Adrenal gland (tissue), 12 donors: ENCODE measurements around the gene HES6. TPM values are rescaled to one million over a fixed set of nuclear protein-coding genes. Genes with fewer than 3 reads are reported as not detected.

ENCODE experiments used
- DNase-seq, 7 donors: peaks; one replicate each; pipeline ENCODE4 v3.0.0-alpha.2; 2019 to 2020
- H3K27ac ChIP-seq, 5 donors: fragments of 200-600 bp; sonication (generic) in 4 of 5; 1 replicate in 3 of 5; 2 replicates in 2 of 5; pipeline versions ENCODE4 v1.5.1 to v1.8.0; 2016 to 2020; ENCODE audit warnings: mild to moderate bottlenecking in 1 of 5
- H3K27me3 ChIP-seq: fragments of 200-600 bp; 2 replicates; pipeline ENCODE4 v1.8.0; 2021
- H3K36me3 ChIP-seq, 2 donors: fragments of 200-600 bp; replicated peaks in 1 of 2; 1 replicate in 1 of 2; 2 replicates in 1 of 2; pipeline versions ENCODE4 v1.5.1 to v1.8.0; 2018 to 2022
- H3K4me1 ChIP-seq, 2 donors: fragments of 200-600 bp; replicated peaks in 1 of 2; 1 replicate in 1 of 2; 2 replicates in 1 of 2; pipeline versions ENCODE4 v1.5.1 to v1.8.0; 2018 to 2021
- H3K4me3 ChIP-seq, 4 donors: fragments of 200-600 bp; sonication (generic) in 3 of 4; one replicate each; pipeline ENCODE4 v1.5.1; 2016 to 2018
- H3K9me3 ChIP-seq, 3 donors: fragments of 200-600 bp; sonication (generic) in 1 of 3; replicated peaks in 1 of 3; 1 replicate in 2 of 3; 2 replicates in 1 of 3; pipeline versions ENCODE4 v1.5.1 to v1.8.0; 2016 to 2021
- POLR2A ChIP-seq, 2 donors: fragments of 450-650 bp; IDR thresholded peaks; one replicate each; pipeline ENCODE4 v1.6.1; 2017; ENCODE audit warnings: antibody characterized with exemption in 2 of 2, mild to moderate bottlenecking in 2 of 2, moderate library complexity in 1 of 2
- whole genome bisulfite sequencing, 4 donors: extraction: QIAGEN DNeasy Blood & Tissue Kit in 2 of 4; methylation state at CpG; one replicate each; pipeline versions ENCODE4 v1.1.5 to v1.1.7; 2013 to 2017; 5-methylcytosine and 5-hydroxymethylcytosine counted together
- intact Hi-C, 2 donors: fragments of 100-400 bp; cut with DNase I; formaldehyde crosslinking; loops; one replicate each; pipeline versions ENCODE4 v1.14.1 to v1.15.0; 2022 to 2023
- polyA plus RNA-seq, 3 donors: library from polyadenylated mRNA; stranded (reverse); fragments of 200-250 nt in 2 of 3; fragments of 350-450 nt in 1 of 3; fragmentation: Illumina TruSeq in 1 of 3; extraction: RNeasy Lipid Tissue Mini Kit (QIAGEN cat#74804) in 1 of 3; gene quantifications; one replicate each; pipeline ENCODE4 v1.2.3, GENCODE V29; 2013 to 2014
- total RNA-seq, 9 donors: library from RNA; depleted of rRNA in 4 of 9; stranded (reverse); fragments of >200 nt in 4 of 9; fragments of 120-200 nt in 1 of 9; fragmentation: NEBNext Ultra II Directional in 1 of 9; extraction: Animal tissue kit (Norgen Biotek cat#: 25700) in 1 of 9; gene quantifications; one replicate each; pipeline versions ENCODE4 v1.1.0 to v1.2.4, GENCODE V29; 2013 to 2023
- TF ChIP-seq, protein P1 (sequence below), 6 experiments: fragments of 450-650 bp in 4 of 6; fragments of 200-600 bp in 2 of 6; sonication (generic) in 1 of 6; IDR thresholded peaks; 1 replicate in 5 of 6; 2 replicates in 1 of 6; pipeline versions ENCODE4 v1.5.1 to v1.8.0; 2016 to 2021; ENCODE audit warnings: antibody characterized with exemption in 6 of 6, mild to moderate bottlenecking in 2 of 6, moderate library complexity in 1 of 6
- donor health status: healthy with polysubstance abuse.
- donor health status: Bipolar disorder and iron deficiency.
- donor health status: DM: yes; HTN: yes; CAD: no.
- donor health status: DM: no; HTN: no; CAD: no.
- donor health status: DM: no; HTN: no; CAD: no.
- donor health status: DM: yes; HTN: yes; CAD: no.

HES6 gene
- total and polyA plus RNA-seq, 12 donors, result 4.3 to 21.6 (median 11.0) TPM

GRCh38 chr2:238225121-238225520 is 14.7 kb downstream of the HES6 start:
- no peaks in the 10 kb centered on the region for H3K4me1 ChIP-seq
- H3K4me3 ChIP-seq, result no peak overlapping the region
- intact Hi-C loops, result no loop called here
- no peak for DNase-seq
- no peaks in the 10 kb centered on the region for H3K9me3 ChIP-seq
- TF ChIP-seq POLR2A (IDR thresholded peaks at IDR 0.05), result no peak
- TF ChIP-seq, protein P1, sequence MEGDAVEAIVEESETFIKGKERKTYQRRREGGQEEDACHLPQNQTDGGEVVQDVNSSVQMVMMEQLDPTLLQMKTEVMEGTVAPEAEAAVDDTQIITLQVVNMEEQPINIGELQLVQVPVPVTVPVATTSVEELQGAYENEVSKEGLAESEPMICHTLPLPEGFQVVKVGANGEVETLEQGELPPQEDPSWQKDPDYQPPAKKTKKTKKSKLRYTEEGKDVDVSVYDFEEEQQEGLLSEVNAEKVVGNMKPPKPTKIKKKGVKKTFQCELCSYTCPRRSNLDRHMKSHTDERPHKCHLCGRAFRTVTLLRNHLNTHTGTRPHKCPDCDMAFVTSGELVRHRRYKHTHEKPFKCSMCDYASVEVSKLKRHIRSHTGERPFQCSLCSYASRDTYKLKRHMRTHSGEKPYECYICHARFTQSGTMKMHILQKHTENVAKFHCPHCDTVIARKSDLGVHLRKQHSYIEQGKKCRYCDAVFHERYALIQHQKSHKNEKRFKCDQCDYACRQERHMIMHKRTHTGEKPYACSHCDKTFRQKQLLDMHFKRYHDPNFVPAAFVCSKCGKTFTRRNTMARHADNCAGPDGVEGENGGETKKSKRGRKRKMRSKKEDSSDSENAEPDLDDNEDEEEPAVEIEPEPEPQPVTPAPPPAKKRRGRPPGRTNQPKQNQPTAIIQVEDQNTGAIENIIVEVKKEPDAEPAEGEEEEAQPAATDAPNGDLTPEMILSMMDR (IDR thresholded peaks at IDR 0.05), result no peak
- no peak overlapping the region for H3K27ac ChIP-seq
- no peaks in the 10 kb centered on the region for H3K36me3 ChIP-seq
- H3K27me3 ChIP-seq, result no peaks in the 10 kb centered on the region
- 91 to 96% (median 94%) methylated on average over 4 to 13 of the region's 13 CpGs for WGBS, 4 donors

DNA sequence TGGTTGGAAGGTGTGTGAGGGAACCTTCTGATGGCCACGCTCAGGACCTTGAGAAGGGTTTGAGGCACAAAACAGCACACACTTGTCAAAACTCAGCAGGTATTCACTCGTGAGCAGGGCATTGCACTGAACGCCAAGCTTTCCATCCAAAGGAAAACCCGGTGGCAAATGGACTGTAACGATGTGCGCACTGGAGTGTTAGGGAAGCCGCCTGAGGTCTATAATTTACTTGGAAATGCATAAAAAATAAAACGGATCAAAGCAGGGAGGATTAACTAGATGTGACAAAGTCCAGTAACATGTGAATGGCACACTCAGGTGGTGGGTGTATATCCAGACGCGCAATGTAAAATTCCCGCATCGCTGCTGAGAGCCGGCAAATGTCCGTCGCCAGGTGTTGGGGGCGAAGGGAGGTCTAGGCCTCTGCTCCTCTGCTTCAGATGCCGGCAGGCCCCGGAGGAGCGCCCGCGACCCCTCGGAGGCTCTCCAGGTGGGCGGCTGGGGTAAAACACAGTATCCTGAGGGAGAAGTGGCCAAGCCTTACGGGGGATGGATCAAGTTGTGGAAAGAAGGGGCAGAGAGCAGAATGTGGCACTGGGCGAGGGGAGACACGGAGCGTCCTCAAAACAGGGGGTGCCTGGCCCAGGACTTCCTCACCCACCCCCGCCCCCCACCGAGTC is 15.3 kb downstream of the HES6 start:
- no peak for DNase-seq
- Histone ChIP-seq H3K4me1 (no peaks in the 10 kb centered on the region), H3K4me3 (no peak overlapping the region), H3K27ac (no peak overlapping the region), H3K27me3 (no peaks in the 10 kb centered on the region), H3K36me3 (no peaks in the 10 kb centered on the region), H3K9me3 (no peaks in the 10 kb centered on the region)
- intact Hi-C loops, result no loop called here
- no peak for TF ChIP-seq POLR2A (IDR thresholded peaks at IDR 0.05)
- TF ChIP-seq, protein P1 (IDR thresholded peaks at IDR 0.05), result no peak
- 93 to 95% (median 95%) methylated on average over 28 to 29 of the region's 29 CpGs for WGBS, 4 donors

- DNase-seq, result no peak
- intact Hi-C loops, result no loop called here
- H3K36me3 ChIP-seq, result no peaks in the 10 kb centered on the region
- no peak overlapping the region for H3K27ac ChIP-seq
- H3K4me3 ChIP-seq, result no peak overlapping the region
- TF ChIP-seq, protein P1 (IDR thresholded peaks at IDR 0.05), result no peak
- no peak for TF ChIP-seq POLR2A (IDR thresholded peaks at IDR 0.05)
- WGBS, 4 donors, result 75 to 84% (median 83%) methylated on average over 5 to 23 of the region's 23 CpGs
- no peaks in the 10 kb centered on the region for H3K27me3 ChIP-seq
- no peaks in the 10 kb centered on the region for H3K9me3 ChIP-seq
- no peaks in the 10 kb centered on the region for H3K4me1 ChIP-seq
Observed at GRCh38 chr2:238220892-238221521, 18.8 kb downstream of the HES6 start.

DNA sequence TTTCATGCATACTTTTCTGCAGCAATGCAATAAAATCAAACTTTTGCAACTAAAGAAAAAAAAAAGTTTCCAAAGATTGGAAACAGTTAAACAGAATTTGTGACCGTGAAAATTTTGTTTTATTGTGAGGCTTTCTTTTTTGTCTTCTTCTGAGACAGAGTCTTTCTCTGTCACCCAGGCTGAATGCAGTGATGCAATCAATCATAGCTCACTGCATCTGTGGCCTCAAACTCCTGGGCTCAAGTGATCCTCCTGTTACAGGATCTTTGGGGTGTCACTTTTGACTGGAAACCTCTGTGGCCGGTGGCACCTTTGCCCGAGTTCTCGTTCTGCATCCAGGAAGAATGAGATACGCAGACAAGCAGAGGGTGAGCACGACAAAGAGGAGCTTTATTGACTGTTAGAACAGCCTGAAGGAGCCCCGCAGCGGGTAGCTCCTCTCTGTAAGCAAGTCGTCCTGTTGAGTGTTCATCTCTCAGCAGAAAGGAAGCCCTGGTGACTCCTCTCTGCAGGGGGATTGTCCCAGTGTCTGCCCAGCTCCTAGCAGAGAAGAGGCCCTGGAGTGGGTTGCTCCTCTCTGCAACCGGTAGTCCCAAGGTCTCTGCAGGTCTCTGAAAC is 19.5 kb downstream of the HES6 start:
- Histone ChIP-seq H3K27me3 (no peaks in the 10 kb centered on the region), H3K27ac (no peak overlapping the region), H3K4me1 (no peaks in the 10 kb centered on the region), H3K9me3 (no peaks in the 10 kb centered on the region), H3K36me3 (no peaks in the 10 kb centered on the region), H3K4me3 (no peak overlapping the region)
- DNase-seq, result no peak
- TF ChIP-seq, protein P1 (IDR thresholded peaks at IDR 0.05), result no peak
- TF ChIP-seq POLR2A (IDR thresholded peaks at IDR 0.05), result no peak
- WGBS, 4 donors, result 70 to 84% (median 78%) methylated on average over 9 to 10 of the region's 10 CpGs
- intact Hi-C loops, result no loop called here
